HepG2 (cell line): Measurements from ENCODE around the gene FAM25A.
"Not testable (repeated sequence)": the region's sequence is repeated elsewhere in the genome, so short reads cannot be mapped to it uniquely, and the experiment has no call there.

Source experiments
- MAX ChIP-seq: IDR thresholded peaks from 2 replicates; pipeline ENCODE4 v1.6.1; 2012; ENCODE audit warnings: inconsistent platforms
- MLLT10 ChIP-seq: sonication (generic); formaldehyde crosslinking; IDR thresholded peaks from 2 replicates; pipeline ENCODE4 v1.4.0; 2020; ENCODE audit warnings: missing genetic modification reagents
- RAD21 ChIP-seq: fragments of 450-650 bp; formaldehyde crosslinking; IDR thresholded peaks from 2 replicates; pipeline ENCODE4 v1.5.0; 2020; ENCODE audit warnings: mild to moderate bottlenecking
- SALL2 ChIP-seq: sonication (generic); formaldehyde crosslinking; IDR thresholded peaks from 2 replicates; pipeline ENCODE4 v1.8.1; 2023; ENCODE audit warnings: mild to moderate bottlenecking, missing genetic modification reagents, inconsistent platforms
- SETDB1 ChIP-seq: sonication (generic); formaldehyde crosslinking; IDR thresholded peaks from 2 replicates; pipeline ENCODE4 v1.5.1; 2020; ENCODE audit warnings: missing genetic modification reagents, mild to moderate bottlenecking, borderline replicate concordance
- SMAD9 ChIP-seq: sonication (generic); formaldehyde crosslinking; IDR thresholded peaks from 2 replicates; pipeline ENCODE4 v1.5.1; 2020; ENCODE audit warnings: mild to moderate bottlenecking, missing genetic modification reagents
- SRF ChIP-seq: IDR thresholded peaks from 2 replicates; pipeline ENCODE4 v1.6.1; 2011; ENCODE audit warnings: mild to moderate bottlenecking, low read depth, low read length, moderate library complexity
- ZC3H4 ChIP-seq: sonication (generic); formaldehyde crosslinking; IDR thresholded peaks from 2 replicates; pipeline ENCODE4 v1.4.0; 2020; ENCODE audit warnings: missing genetic modification reagents, borderline replicate concordance
- ZFP62 ChIP-seq: sonication (generic); formaldehyde crosslinking; IDR thresholded peaks from 2 replicates; pipeline ENCODE4 v1.4.0; 2020; ENCODE audit warnings: missing genetic modification reagents
- ZNF282 ChIP-seq: fragments of 450-650 bp; IDR thresholded peaks from 2 replicates; pipeline ENCODE4 v1.6.1; 2018; ENCODE audit not compliant: partially characterized antibody
- ZNF709 ChIP-seq: sonication (generic); formaldehyde crosslinking; IDR thresholded peaks from 2 replicates; pipeline ENCODE4 v1.5.0; 2020; ENCODE audit warnings: mild to moderate bottlenecking, missing genetic modification reagents
- ZSCAN12 ChIP-seq: sonication (generic); formaldehyde crosslinking; IDR thresholded peaks from 2 replicates; pipeline ENCODE4 v1.9.0; 2021; ENCODE audit warnings: mild to moderate bottlenecking, missing genetic modification reagents
- TF ChIP-seq, protein P1 (sequence below): sonication (generic); formaldehyde crosslinking; IDR thresholded peaks from 2 replicates; pipeline ENCODE4 v1.4.0; 2020; ENCODE audit warnings: missing genetic modification reagents

GRCh38 chr10:87007124-87007523, 13.0 kb upstream of the FAM25A start:
- TF ChIP-seq RAD21 (CRISPR knock-in tag); ZNF709 (CRISPR knock-in tag); SETDB1 (CRISPR knock-in tag); SMAD9; ZFP62 (CRISPR knock-in tag); SRF; MLLT10 (CRISPR knock-in tag); SALL2 (CRISPR knock-in tag); ZC3H4 (CRISPR knock-in tag); MAX; ZSCAN12 (CRISPR knock-in tag); ZNF282: not testable (repeated sequence)
- TF ChIP-seq, protein P1, sequence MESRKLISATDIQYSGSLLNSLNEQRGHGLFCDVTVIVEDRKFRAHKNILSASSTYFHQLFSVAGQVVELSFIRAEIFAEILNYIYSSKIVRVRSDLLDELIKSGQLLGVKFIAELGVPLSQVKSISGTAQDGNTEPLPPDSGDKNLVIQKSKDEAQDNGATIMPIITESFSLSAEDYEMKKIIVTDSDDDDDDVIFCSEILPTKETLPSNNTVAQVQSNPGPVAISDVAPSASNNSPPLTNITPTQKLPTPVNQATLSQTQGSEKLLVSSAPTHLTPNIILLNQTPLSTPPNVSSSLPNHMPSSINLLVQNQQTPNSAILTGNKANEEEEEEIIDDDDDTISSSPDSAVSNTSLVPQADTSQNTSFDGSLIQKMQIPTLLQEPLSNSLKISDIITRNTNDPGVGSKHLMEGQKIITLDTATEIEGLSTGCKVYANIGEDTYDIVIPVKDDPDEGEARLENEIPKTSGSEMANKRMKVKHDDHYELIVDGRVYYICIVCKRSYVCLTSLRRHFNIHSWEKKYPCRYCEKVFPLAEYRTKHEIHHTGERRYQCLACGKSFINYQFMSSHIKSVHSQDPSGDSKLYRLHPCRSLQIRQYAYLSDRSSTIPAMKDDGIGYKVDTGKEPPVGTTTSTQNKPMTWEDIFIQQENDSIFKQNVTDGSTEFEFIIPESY (CRISPR knock-in tag) = not testable (repeated sequence)
